ENCODE measurements around the gene TTC31. TPM values are rescaled to one million over a fixed set of nuclear protein-coding genes. Genes with fewer than 3 reads are reported as not detected.

The TTC31 gene
- total RNA-seq, 1 donor from 2014 or later = 26.1 TPM

- H3K9me3 Mint-ChIP-seq = no peaks in the 10 kb centered on the region
- peaks cover under 1% of the 10 kb centered on the region for H3K4me1 Mint-ChIP-seq
- TF ChIP-seq CTCF (IDR thresholded peaks at IDR 0.05; ENCODE audit: unreplicated experiment) = no peak
Measured at GRCh38 chr2:74542978-74543377, 60.1 kb downstream of the TTC31 start.

More at GRCh38 chr2:74542978-74543377, 60.1 kb downstream of the TTC31 start:
- Mint-ChIP-seq H3K27ac (no peak overlapping the region), H3K27me3 (ENCODE audit: low read depth) (peaks cover 4% of the 10 kb centered on the region), H3K4me3 (no peak overlapping the region), H3K36me3 (peaks cover 3% of the 10 kb centered on the region)
- DNase-seq (ENCODE audit: low spot score in 2 of 2, unreplicated experiment in 2 of 2) = no peak

Other genes with a start within 250 kb of the TTC31 start
- gene SLC4A5, start 139.7 kb upstream of the TTC31 start, total RNA-seq = 7.5 to 9.3 TPM (median 9.2 TPM) in 3 replicates
- gene DCTN1, start 102.8 kb upstream of the TTC31 start, total RNA-seq = 125 to 136 TPM (median 132 TPM) in 3 replicates
- 4.7 to 8.8 TPM (median 6.0 TPM) in 3 replicates for gene C2orf81, start 61.5 kb upstream of the TTC31 start, total RNA-seq
- 20.2 to 25.0 TPM (median 23.7 TPM) in 3 replicates for gene WDR54, start 61.4 kb upstream of the TTC31 start, total RNA-seq
- gene RTKN, start 41.1 kb upstream of the TTC31 start, total RNA-seq = 85.0 to 88.9 TPM (median 86.4 TPM) in 3 replicates
- 42.9 to 48.1 TPM (median 45.3 TPM) in 3 replicates for gene INO80B, start 28.0 kb upstream of the TTC31 start, total RNA-seq
- gene WBP1, start 24.6 kb upstream of the TTC31 start, total RNA-seq = 111 to 113 TPM (median 111 TPM) in 3 replicates
- gene MOGS, start 17.7 kb upstream of the TTC31 start, total RNA-seq = 61.6 to 68.7 TPM (median 62.6 TPM) in 3 replicates
- 57.6 to 69.3 TPM (median 62.5 TPM) in 3 replicates for gene MRPL53, start 10.4 kb upstream of the TTC31 start, total RNA-seq
- gene CCDC142, start 83 bp upstream of the TTC31 start, total RNA-seq = 25.5 to 29.4 TPM (median 26.2 TPM) in 3 replicates
- 0.86 to 1.1 TPM (median 0.89 TPM) in 3 replicates for gene LBX2, start 16.5 kb downstream of the TTC31 start, total RNA-seq
- 17.0 to 23.0 TPM (median 20.3 TPM) in 3 replicates for gene PCGF1, start 24.6 kb downstream of the TTC31 start, total RNA-seq
- gene TLX2, start 31.4 kb downstream of the TTC31 start, total RNA-seq = 0.18 TPM in 1 of 3 replicates, not detected in the others
- 0.16 to 0.42 TPM (median 0.29 TPM) in 3 replicates for gene DQX1, start 43.1 kb downstream of the TTC31 start, total RNA-seq
- 86.2 to 89.4 TPM (median 86.8 TPM) in 3 replicates for gene AUP1, start 46.6 kb downstream of the TTC31 start, total RNA-seq
- 25.1 to 26.1 TPM (median 25.7 TPM) in 3 replicates for gene HTRA2, start 46.9 kb downstream of the TTC31 start, total RNA-seq
- gene LOXL3, start 70.9 kb downstream of the TTC31 start, total RNA-seq = 20.3 to 26.7 TPM (median 21.9 TPM) in 3 replicates
- gene DOK1, start 71.6 kb downstream of the TTC31 start, total RNA-seq = 10.7 to 11.9 TPM (median 10.8 TPM) in 3 replicates
- gene M1AP, start 165.2 kb downstream of the TTC31 start, total RNA-seq = 7.4 to 7.9 TPM (median 7.7 TPM) in 3 replicates
- gene SEMA4F, start 171.2 kb downstream of the TTC31 start, total RNA-seq = 17.5 to 19.8 TPM (median 18.1 TPM) in 3 replicates